Body of pancreas (tissue), 4 donors: ENCODE measurements around the gene AIFM2. TPM values are rescaled to one million over a fixed set of nuclear protein-coding genes. Genes with fewer than 3 reads are reported as not detected.
"Not testable (repeated sequence)": the region's sequence is repeated elsewhere in the genome, so short reads cannot be mapped to it uniquely, and the experiment has no call there.

ENCODE experiments used
- ATAC-seq: fragments of 150-250 bp; one replicate; pipeline ENCODE4 v1.9.1; 2016
- DNase-seq, 4 donors: peaks; one replicate each; pipeline ENCODE4 v3.0.0-alpha.2; 2019
- H3K27ac ChIP-seq, 4 donors: fragments of 200-600 bp; sonication (generic); 1 replicate in 3 of 4; 2 replicates in 1 of 4; pipeline versions ENCODE4 v1.5.1 to v1.6.1; 2016 to 2019; ENCODE audit warnings: mild to moderate bottlenecking in 1 of 4, mixed read lengths in 1 of 4, moderate library complexity in 1 of 4
- H3K27me3 ChIP-seq, 2 donors: fragments of 200-600 bp; sonication (generic); one replicate each; pipeline ENCODE4 v1.6.0; 2016; ENCODE audit warnings: mild to moderate bottlenecking in 1 of 2
- H3K36me3 ChIP-seq, 2 donors: fragments of 200-600 bp; sonication (generic); replicated peaks in 1 of 2; 2 replicates each; pipeline ENCODE4 v1.5.1; 2016; ENCODE audit warnings: low read depth in 2 of 2; ENCODE audit not compliant: insufficient read depth in 1 of 2
- H3K4me1 ChIP-seq: fragments of 200-600 bp; sonication (generic); one replicate; pipeline ENCODE4 v1.6.0; 2016
- H3K4me3 ChIP-seq, 2 donors: fragments of 200-600 bp; sonication (generic); 1 replicate in 1 of 2; 2 replicates in 1 of 2; pipeline ENCODE4 v1.5.1; 2016 to 2019
- H3K9me3 ChIP-seq, 3 donors: fragments of 200-600 bp; sonication (generic); 1 replicate in 2 of 3; 2 replicates in 1 of 3; pipeline ENCODE4 v1.5.1; 2016
- CTCF ChIP-seq, 7 experiments: fragments of 450-650 bp in 4 of 7; fragments of 200-600 bp in 3 of 7; sonication (generic) in 3 of 7; IDR thresholded peaks; one replicate each; pipeline ENCODE4 v1.5.1; 2016 to 2019; ENCODE audit warnings: antibody characterized with exemption in 7 of 7
- POLR2A ChIP-seq, 3 donors: fragments of 450-650 bp; IDR thresholded peaks; one replicate each; pipeline ENCODE4 v1.6.1; 2016; ENCODE audit warnings: antibody characterized with exemption in 3 of 3, mild to moderate bottlenecking in 2 of 3
- WGBS, 2 donors: methylation state at CpG; one replicate each; pipeline ENCODE4 v1.1.5; 2017; 5-methylcytosine and 5-hydroxymethylcytosine counted together
- intact Hi-C: fragments of 100-400 bp; cut with DNase I; formaldehyde crosslinking; loops from one replicate; pipeline ENCODE4 v1.15.1; 2023
- total RNA-seq, 2 donors: library from RNA; depleted of rRNA; stranded (reverse); fragments of >200 nt; gene quantifications; one replicate each; pipeline ENCODE4 v1.1.0, GENCODE V29; 2016

Gene AIFM2
- total RNA-seq, 2 donors from 2014 or later, result 4.2 to 12.2 TPM

- DNase-seq, result no peak
- TF ChIP-seq CTCF (IDR thresholded peaks at IDR 0.05) (no peak), POLR2A (IDR thresholded peaks at IDR 0.05) (no peak)
- H3K4me1 ChIP-seq, result no peaks in the 10 kb centered on the region
- no peak overlapping the region for H3K4me3 ChIP-seq
- H3K27ac ChIP-seq, result no peak overlapping the region
- no peaks in the 10 kb centered on the region for H3K36me3 ChIP-seq
- no peaks in the 10 kb centered on the region for H3K9me3 ChIP-seq
- 92 to 93% methylated on average over 8 of the region's 8 CpGs for WGBS, 2 donors
- ATAC-seq, result no peak
- H3K27me3 ChIP-seq, result no peaks in the 10 kb centered on the region
- intact Hi-C loops, result no loop called here
Observed at GRCh38 chr10:70090013-70090412, 42.6 kb downstream of the AIFM2 start.

GRCh38 chr10:70088308-70088698 is 44.3 kb downstream of the AIFM2 start:
- H3K27me3 ChIP-seq, result no peaks in the 10 kb centered on the region
- H3K27ac ChIP-seq, result no peak overlapping the region
- ATAC-seq (no peak), DNase-seq (no peak)
- H3K9me3 ChIP-seq, result no peaks in the 10 kb centered on the region
- no peaks in the 10 kb centered on the region for H3K4me1 ChIP-seq
- intact Hi-C loops, result no loop called here
- H3K36me3 ChIP-seq, result no peaks in the 10 kb centered on the region
- 52 to 82% methylated on average over 3 of the region's 3 CpGs for WGBS, 2 donors
- no peak for TF ChIP-seq CTCF (IDR thresholded peaks at IDR 0.05)
- TF ChIP-seq POLR2A (IDR thresholded peaks at IDR 0.05), result no peak
- H3K4me3 ChIP-seq, result no peak overlapping the region

- H3K4me1 ChIP-seq, result no peaks in the 10 kb centered on the region
- no peaks in the 10 kb centered on the region for H3K9me3 ChIP-seq
- ATAC-seq, result no peak
- TF ChIP-seq POLR2A (IDR thresholded peaks at IDR 0.05) (no peak), CTCF (IDR thresholded peaks at IDR 0.05) (no peak)
- no peaks in the 10 kb centered on the region for H3K27me3 ChIP-seq
- H3K36me3 ChIP-seq, result no peaks in the 10 kb centered on the region
- no peak overlapping the region for H3K27ac ChIP-seq
- H3K4me3 ChIP-seq, result no peak overlapping the region
- intact Hi-C loops, result no loop called here
- no peak for DNase-seq
- WGBS, 2 donors, result 85 to 89% methylated on average over 15 of the region's 15 CpGs
Observed at GRCh38 chr10:70087616-70088307, 44.9 kb downstream of the AIFM2 start.

GRCh38 chr10:70085975-70086613 is 46.5 kb downstream of the AIFM2 start:
- no peak overlapping the region for H3K4me3 ChIP-seq
- no peak overlapping the region for H3K27ac ChIP-seq
- H3K9me3 ChIP-seq, result no peaks in the 10 kb centered on the region
- DNase-seq (no peak), ATAC-seq (no peak)
- no peaks in the 10 kb centered on the region for H3K4me1 ChIP-seq
- H3K36me3 ChIP-seq, result no peaks in the 10 kb centered on the region
- TF ChIP-seq CTCF (IDR thresholded peaks at IDR 0.05) (no peak), POLR2A (IDR thresholded peaks at IDR 0.05) (no peak)
- no peaks in the 10 kb centered on the region for H3K27me3 ChIP-seq
- 77 to 84% methylated on average over 3 of the region's 3 CpGs for WGBS, 2 donors
- intact Hi-C loops, result no loop called here

- no peaks in the 10 kb centered on the region for H3K27me3 ChIP-seq
- H3K4me3 ChIP-seq, result no peak overlapping the region
- no peaks in the 10 kb centered on the region for H3K4me1 ChIP-seq
- no peak overlapping the region for H3K27ac ChIP-seq
- no peak for DNase-seq
- no peaks in the 10 kb centered on the region for H3K9me3 ChIP-seq
- TF ChIP-seq CTCF (IDR thresholded peaks at IDR 0.05), result no peak
- TF ChIP-seq POLR2A (IDR thresholded peaks at IDR 0.05), result no peak
- ATAC-seq, result no peak
- 84 to 93% methylated on average over 6 of the region's 6 CpGs for WGBS, 2 donors
- intact Hi-C loops, result no loop called here
- no peaks in the 10 kb centered on the region for H3K36me3 ChIP-seq
Observed at GRCh38 chr10:70084189-70084588, 48.4 kb downstream of the AIFM2 start.

GRCh38 chr10:70080789-70081188 is 51.8 kb downstream of the AIFM2 start:
- H3K27ac ChIP-seq, H3K36me3 ChIP-seq, DNase-seq, H3K27me3 ChIP-seq, H3K9me3 ChIP-seq, H3K4me1 ChIP-seq, intact Hi-C loops, H3K4me3 ChIP-seq, ATAC-seq: not testable (repeated sequence)
- WGBS, 2 donors, result 90 to 93% methylated on average over 2 of the region's 2 CpGs
